GM23338 (cell line): ENCODE results near the gene SH3RF3. TPM values are rescaled to one million over a fixed set of nuclear protein-coding genes. Genes with fewer than 3 reads are reported as not detected.

Source experiments
- ATAC-seq: fragments of 200-7000 bp; cut with Tn5 transposase; 3 replicates; pipeline ENCODE4 v1.9.1; 2020
- DNase-seq: peaks from one replicate; pipeline ENCODE4 v3.0.0-alpha.2; 2015; ENCODE audit warnings: low spot score
- H2AFZ ChIP-seq: fragments of 200-600 bp; sonication (generic); 2 replicates; pipeline ENCODE4 v1.8.0; 2016; ENCODE audit warnings: antibody characterized with exemption, mild to moderate bottlenecking, moderate library complexity
- H3F3A ChIP-seq: fragments of 200-600 bp; sonication (generic); replicated peaks from 2 replicates; pipeline ENCODE4 v1.8.0; 2017; ENCODE audit warnings: antibody characterized with exemption, mixed run types, low read depth
- H3K27ac ChIP-seq: fragments of 200-600 bp; sonication (generic); 2 replicates; pipeline ENCODE4 v1.6.1; 2016; ENCODE audit warnings: low read depth
- H3K27me3 ChIP-seq: fragments of 200-600 bp; sonication (generic); 2 replicates; pipeline ENCODE4 v1.8.0; 2016; ENCODE audit warnings: mild to moderate bottlenecking, mixed run types, moderate library complexity; ENCODE audit not compliant: insufficient read depth
- H3K36me3 ChIP-seq: fragments of 200-600 bp; sonication (generic); 2 replicates; pipeline ENCODE4 v1.8.0; 2016; ENCODE audit warnings: mild to moderate bottlenecking; ENCODE audit not compliant: insufficient read depth
- H3K4me1 ChIP-seq: fragments of 200-600 bp; sonication (generic); 2 replicates; pipeline ENCODE4 v1.8.0; 2016; ENCODE audit warnings: mild to moderate bottlenecking, moderate library complexity; ENCODE audit not compliant: insufficient read depth
- H3K4me2 ChIP-seq: fragments of 200-600 bp; sonication (generic); 2 replicates; pipeline ENCODE4 v1.7.1; 2017; ENCODE audit warnings: mixed run types
- H3K4me3 ChIP-seq: fragments of 200-600 bp; sonication (generic); 2 replicates; pipeline ENCODE4 v1.6.1; 2016; ENCODE audit warnings: mixed run types
- H3K79me2 ChIP-seq: fragments of 200-600 bp; sonication (generic); replicated peaks from 2 replicates; pipeline ENCODE4 v1.8.0; 2017; ENCODE audit warnings: mild to moderate bottlenecking; ENCODE audit not compliant: insufficient read depth
- H3K9me2 ChIP-seq: fragments of 200-600 bp; sonication (generic); 2 replicates; pipeline ENCODE4 v1.8.0; 2017; ENCODE audit not compliant: insufficient read depth
- H4K20me1 ChIP-seq: fragments of 200-600 bp; sonication (generic); replicated peaks from 2 replicates; pipeline ENCODE4 v1.8.0; 2017; ENCODE audit warnings: mild to moderate bottlenecking; ENCODE audit not compliant: insufficient read depth
- H3K27ac Mint-ChIP-seq: 2 replicates; pipeline ENCODE4 v1.8.0; 2020; ENCODE audit warnings: inconsistent platforms, mild to moderate bottlenecking, moderate library complexity, mixed read lengths
- H3K27me3 Mint-ChIP-seq: 3 replicates; pipeline ENCODE4 v1.8.0; 2022; ENCODE audit warnings: low read depth, mild to moderate bottlenecking, moderate library complexity, mixed read lengths, inconsistent platforms; ENCODE audit not compliant: insufficient read depth, poor library complexity
- H3K36me3 Mint-ChIP-seq: 3 replicates; pipeline ENCODE4 v1.8.0; 2021; ENCODE audit warnings: low read depth, mild to moderate bottlenecking, inconsistent platforms, moderate library complexity, mixed read lengths
- H3K4me1 Mint-ChIP-seq: 3 replicates; pipeline ENCODE4 v1.8.0; 2020; ENCODE audit warnings: mild to moderate bottlenecking, inconsistent platforms, mixed read lengths
- H3K4me3 Mint-ChIP-seq: 3 replicates; pipeline ENCODE4 v1.8.0; 2021; ENCODE audit warnings: moderate library complexity, mild to moderate bottlenecking, inconsistent platforms, mixed read lengths
- H3K9me3 Mint-ChIP-seq: 3 replicates; pipeline ENCODE4 v1.8.0; 2020; ENCODE audit warnings: moderate library complexity, mild to moderate bottlenecking, inconsistent platforms, mixed read lengths
- CREB1 ChIP-seq: fragments of 250-450 bp; sonication (Bioruptor Pico); IDR thresholded peaks from 2 replicates; pipeline ENCODE4 v1.5.0; 2020; ENCODE audit warnings: low read depth, mild to moderate bottlenecking, moderate library complexity
- CTCF ChIP-seq, 2 experiments: fragments of 200-600 bp in 1 of 2; sonication (generic) in 1 of 2; conservative IDR thresholded peaks; 2 replicates each; pipeline versions ENCODE4 v1.5.1 to v1.6.1; 2016 to 2017; ENCODE audit warnings: antibody characterized with exemption in 2 of 2, low read depth in 2 of 2, mild to moderate bottlenecking in 2 of 2, moderate library complexity in 1 of 2
- ETS1 ChIP-seq: IDR thresholded peaks from 2 replicates; pipeline ENCODE4 v1.6.1; 2016; ENCODE audit warnings: antibody characterized with exemption
- EZH2 ChIP-seq: fragments of 200-600 bp; sonication (generic); IDR thresholded peaks from one replicate; pipeline ENCODE4 v1.8.0; 2017; ENCODE audit warnings: antibody characterized with exemption, mild to moderate bottlenecking, low read depth; ENCODE audit not compliant: unreplicated experiment
- EZH2phosphoT487 ChIP-seq: fragments of 200-600 bp; sonication (generic); IDR thresholded peaks from one replicate; pipeline ENCODE4 v1.8.1; 2018; ENCODE audit warnings: antibody characterized with exemption; ENCODE audit not compliant: unreplicated experiment
- JUNB ChIP-seq: IDR thresholded peaks from one replicate; pipeline ENCODE4 v1.6.1; 2016; ENCODE audit warnings: antibody characterized with exemption; ENCODE audit not compliant: unreplicated experiment
- NANOG ChIP-seq: IDR thresholded peaks from 2 replicates; pipeline ENCODE4 v1.6.1; 2016; ENCODE audit warnings: antibody characterized with exemption, borderline replicate concordance
- POLR2AphosphoS5 ChIP-seq: IDR thresholded peaks from 2 replicates; pipeline ENCODE4 v1.6.1; 2016; ENCODE audit warnings: antibody characterized with exemption, low read depth
- ZNF114 ChIP-seq: fragments of 250-450 bp; sonication (Bioruptor Pico); IDR thresholded peaks from 2 replicates; pipeline ENCODE4 v1.5.0; 2020; ENCODE audit warnings: mild to moderate bottlenecking, moderate library complexity
- ZNF462 ChIP-seq: fragments of 250-450 bp; sonication (Bioruptor Pico); IDR thresholded peaks from 2 replicates; pipeline ENCODE4 v1.5.0; 2020; ENCODE audit warnings: mild to moderate bottlenecking, moderate library complexity
- polyA plus RNA-seq: library from polyadenylated mRNA; unstranded; fragments of >200 nt; fragmentation: Nextera tagmentation; extraction: Ambion mirVana; gene quantifications from 2 replicates; pipeline ENCODE4 v1.2.1, GENCODE V29; 2016
- total RNA-seq: library from RNA; depleted of rRNA; stranded (reverse); fragments of >200 nt; shearing (Covaris generic); gene quantifications from 2 replicates; pipeline ENCODE4 v1.2.3, GENCODE V29; 2014

Gene SH3RF3
- total and polyA plus RNA-seq, 2 experiments from 2014 or later, result 0.11 to 0.63 TPM

GRCh38 chr2:109200616-109201464 lies 71.8 kb downstream of the SH3RF3 start:
- no peak for DNase-seq
- Histone ChIP-seq H3K4me3 (no peak overlapping the region), H3F3A (no peaks in the 10 kb centered on the region), H3K27ac (no peak overlapping the region), H2AFZ (no peak overlapping the region), H4K20me1 (no peaks in the 10 kb centered on the region), H3K9me2 (no peaks in the 10 kb centered on the region), H3K4me1 (no peaks in the 10 kb centered on the region), H3K27me3 (no peaks in the 10 kb centered on the region), H3K79me2 (no peaks in the 10 kb centered on the region), H3K36me3 (no peaks in the 10 kb centered on the region), H3K4me2 (no peak overlapping the region)
- Mint-ChIP-seq H3K9me3 (peaks cover 3% of the 10 kb centered on the region; the same call in 1 of the 3 replicates), H3K36me3 (no peaks in the 10 kb centered on the region; the same call in 2 of the 3 replicates), H3K4me3 (no peak overlapping the region), H3K4me1 (peaks cover under 1% of the 10 kb centered on the region; the same call in 2 of the 3 replicates), H3K27me3 (peaks cover 12% of the 10 kb centered on the region), H3K27ac (no peak overlapping the region)
- no peak for ATAC-seq
- no peak for TF ChIP-seq EZH2phosphoT487

GRCh38 chr2:109201465-109202327 lies 72.7 kb downstream of the SH3RF3 start:
- no peaks in the 10 kb centered on the region; the same call in 2 of the 3 replicates for H3K36me3 Mint-ChIP-seq
- H3F3A ChIP-seq, result no peaks in the 10 kb centered on the region
- no peaks in the 10 kb centered on the region for H3K79me2 ChIP-seq
- H3K4me3 ChIP-seq, result no peak overlapping the region
- H3K4me2 ChIP-seq, result no peak overlapping the region
- no peak overlapping the region for H3K27ac Mint-ChIP-seq
- DNase-seq (no peak), ATAC-seq (no peak)
- no peaks in the 10 kb centered on the region for H3K36me3 ChIP-seq
- peaks cover 3% of the 10 kb centered on the region; the same call in 1 of the 3 replicates for H3K9me3 Mint-ChIP-seq
- H3K27me3 ChIP-seq, result no peaks in the 10 kb centered on the region
- H3K27me3 Mint-ChIP-seq, result peaks cover 11% of the 10 kb centered on the region
- H2AFZ ChIP-seq, result no peak overlapping the region
- no peak overlapping the region for H3K27ac ChIP-seq
- H3K4me1 ChIP-seq, result no peaks in the 10 kb centered on the region
- H3K9me2 ChIP-seq, result no peaks in the 10 kb centered on the region
- no peaks in the 10 kb centered on the region for H3K4me1 Mint-ChIP-seq
- no peaks in the 10 kb centered on the region for H4K20me1 ChIP-seq
- H3K4me3 Mint-ChIP-seq, result no peak overlapping the region
- TF ChIP-seq POLR2AphosphoS5 (no peak), ZNF114 (CRISPR knock-in tag) (no peak), EZH2 (no peak), NANOG (no peak), CTCF (conservative IDR thresholded peaks at IDR 0.05; ENCODE audit: low read depth in 2 of 2) (no peak), EZH2phosphoT487 (no peak), ZNF462 (CRISPR knock-in tag) (no peak), JUNB (no peak), ETS1 (no peak), CREB1 (CRISPR knock-in tag) (no peak)
